Jurkat, Clone E6-1 (cell line): Measurements from ENCODE around the gene ZBTB43. TPM values are rescaled to one million over a fixed set of nuclear protein-coding genes. Genes with fewer than 3 reads are reported as not detected.
"Not testable (repeated sequence)": the region's sequence is repeated elsewhere in the genome, so short reads cannot be mapped to it uniquely, and the experiment has no call there.

Experiments used
- DNase-seq: peaks from one replicate; pipeline ENCODE4 v3.0.0-alpha.2; 2011; ENCODE audit warnings: low read depth, low spot score
- H3K4me3 ChIP-seq: 2 replicates; pipeline ENCODE4 v1.5.1; 2011; ENCODE audit warnings: mild to moderate bottlenecking, low read length, control low read depth, moderate library complexity
- polyA plus RNA-seq: library from polyadenylated mRNA; unstranded; fragments of >200 nt; gene quantifications from one replicate; pipeline ENCODE4 v1.2.1, GENCODE V29; 2012; ENCODE audit warnings: missing spikeins; ENCODE audit not compliant: insufficient read length, insufficient read depth

The ZBTB43 gene
- polyA plus RNA-seq = 6.3 TPM

- peak within 1 kb of the TSS; percentile 71 for H3K4me3 ChIP-seq
- peak; percentile 92 for DNase-seq
These were observed at the start of gene ZBTB43 for GRCh38 chr9:126804696-126805553. TSS of gene ZBTB43 (plus strand) at chr9:126805040. CDS start at chr9:126832510, 27,470 bp downstream.

- DNase-seq = no peak
- no peak overlapping the region for H3K4me3 ChIP-seq
These were observed 49.4 kb upstream of the ZBTB43 start for GRCh38 chr9:126755317-126755875.

- DNase-seq = no peak
- H3K4me3 ChIP-seq = no peak overlapping the region
These were observed 48.6 kb upstream of the ZBTB43 start for GRCh38 chr9:126756238-126756637.

GRCh38 chr9:126756876-126757415 lies 47.9 kb upstream of the ZBTB43 start:
- DNase-seq = no peak
- no peak overlapping the region for H3K4me3 ChIP-seq

GRCh38 chr9:126758916-126759585 lies 45.8 kb upstream of the ZBTB43 start:
- no peak for DNase-seq
- H3K4me3 ChIP-seq = no peak overlapping the region

GRCh38 chr9:126761274-126761673 lies 43.6 kb upstream of the ZBTB43 start:
- no peak for DNase-seq
- no peak overlapping the region for H3K4me3 ChIP-seq

- no peak overlapping the region for H3K4me3 ChIP-seq
- DNase-seq = peak; percentile 37
These were observed 41.6 kb upstream of the ZBTB43 start for GRCh38 chr9:126763130-126763764.

GRCh38 chr9:126773004-126773607 lies 31.7 kb upstream of the ZBTB43 start:
- H3K4me3 ChIP-seq = no peak overlapping the region
- DNase-seq = peak; percentile 75

GRCh38 chr9:126775926-126776325 lies 28.9 kb upstream of the ZBTB43 start:
- no peak for DNase-seq
- H3K4me3 ChIP-seq = no peak overlapping the region

- H3K4me3 ChIP-seq = no peak overlapping the region
- no peak for DNase-seq
These were observed 27.1 kb upstream of the ZBTB43 start for GRCh38 chr9:126777733-126778132.

- DNase-seq = no peak
- H3K4me3 ChIP-seq = no peak overlapping the region
These were observed 26.7 kb upstream of the ZBTB43 start for GRCh38 chr9:126778141-126778540.

GRCh38 chr9:126778696-126779095 lies 26.1 kb upstream of the ZBTB43 start:
- DNase-seq, H3K4me3 ChIP-seq: not testable (repeated sequence)

GRCh38 chr9:126781186-126782052 lies 23.4 kb upstream of the ZBTB43 start:
- DNase-seq = peak; percentile 42
- H3K4me3 ChIP-seq = no peak overlapping the region

- no peak for DNase-seq
- H3K4me3 ChIP-seq = no peak overlapping the region
These were observed 22.8 kb upstream of the ZBTB43 start for GRCh38 chr9:126782053-126782388.

GRCh38 chr9:126783949-126784348 lies 20.9 kb upstream of the ZBTB43 start:
- no peak overlapping the region for H3K4me3 ChIP-seq
- no peak for DNase-seq

GRCh38 chr9:126784401-126784800 lies 20.4 kb upstream of the ZBTB43 start:
- no peak for DNase-seq
- H3K4me3 ChIP-seq = no peak overlapping the region

- DNase-seq, H3K4me3 ChIP-seq: not testable (repeated sequence)
These were observed 20.0 kb upstream of the ZBTB43 start for GRCh38 chr9:126784841-126785240.

- no peak overlapping the region for H3K4me3 ChIP-seq
- no peak for DNase-seq
These were observed 16.8 kb upstream of the ZBTB43 start for GRCh38 chr9:126788046-126788445.
